Prostate gland (tissue), 2 donors: ENCODE measurements around the gene ZCCHC2.

Source experiments
- POLR2A ChIP-seq: fragments of 450-650 bp; IDR thresholded peaks from one replicate; pipeline ENCODE4 v1.6.1; 2016; ENCODE audit warnings: antibody characterized with exemption, mild to moderate bottlenecking
- TF ChIP-seq, protein P1 (sequence below), 4 experiments: fragments of 200-600 bp in 2 of 4; fragments of 450-650 bp in 2 of 4; sonication (generic) in 2 of 4; IDR thresholded peaks; 1 replicate in 3 of 4; 2 replicates in 1 of 4; pipeline ENCODE4 v1.5.1; 2016 to 2019; ENCODE audit warnings: antibody characterized with exemption in 4 of 4, mild to moderate bottlenecking in 2 of 4, moderate library complexity in 2 of 4

DNA sequence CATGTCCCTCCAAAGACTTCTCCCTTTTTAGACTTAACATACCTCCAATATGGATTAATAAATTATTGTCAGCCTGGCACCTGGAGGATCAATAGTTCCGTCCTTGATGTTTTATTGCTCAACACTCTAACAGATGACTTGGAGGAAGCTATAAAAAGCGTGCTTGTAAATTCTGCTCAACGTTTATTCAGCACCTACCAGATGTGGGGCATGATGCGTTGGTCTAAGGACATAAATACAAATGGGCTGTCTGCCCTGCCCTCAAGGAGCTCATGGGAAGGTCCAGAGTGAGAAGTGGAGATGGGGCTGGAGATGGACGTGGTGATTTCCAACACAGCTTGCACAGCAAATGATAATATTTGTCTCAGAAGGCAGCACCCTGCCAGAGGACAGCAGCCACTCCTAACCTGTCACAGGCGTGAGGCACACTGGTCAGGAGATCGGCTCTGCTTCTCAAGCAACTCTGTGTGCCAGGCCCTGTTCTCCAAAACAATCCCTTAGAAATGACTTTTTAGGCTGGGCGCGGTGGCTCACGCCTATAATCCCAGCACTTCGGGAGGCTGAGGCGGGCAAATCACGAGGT lies 25.5 kb upstream of the ZCCHC2 start:
- TF ChIP-seq, protein P1, sequence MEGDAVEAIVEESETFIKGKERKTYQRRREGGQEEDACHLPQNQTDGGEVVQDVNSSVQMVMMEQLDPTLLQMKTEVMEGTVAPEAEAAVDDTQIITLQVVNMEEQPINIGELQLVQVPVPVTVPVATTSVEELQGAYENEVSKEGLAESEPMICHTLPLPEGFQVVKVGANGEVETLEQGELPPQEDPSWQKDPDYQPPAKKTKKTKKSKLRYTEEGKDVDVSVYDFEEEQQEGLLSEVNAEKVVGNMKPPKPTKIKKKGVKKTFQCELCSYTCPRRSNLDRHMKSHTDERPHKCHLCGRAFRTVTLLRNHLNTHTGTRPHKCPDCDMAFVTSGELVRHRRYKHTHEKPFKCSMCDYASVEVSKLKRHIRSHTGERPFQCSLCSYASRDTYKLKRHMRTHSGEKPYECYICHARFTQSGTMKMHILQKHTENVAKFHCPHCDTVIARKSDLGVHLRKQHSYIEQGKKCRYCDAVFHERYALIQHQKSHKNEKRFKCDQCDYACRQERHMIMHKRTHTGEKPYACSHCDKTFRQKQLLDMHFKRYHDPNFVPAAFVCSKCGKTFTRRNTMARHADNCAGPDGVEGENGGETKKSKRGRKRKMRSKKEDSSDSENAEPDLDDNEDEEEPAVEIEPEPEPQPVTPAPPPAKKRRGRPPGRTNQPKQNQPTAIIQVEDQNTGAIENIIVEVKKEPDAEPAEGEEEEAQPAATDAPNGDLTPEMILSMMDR (IDR thresholded peaks at IDR 0.05), result no peak
- TF ChIP-seq POLR2A, result no peak
